Measurements from ENCODE around the gene HMGN3. TPM values are rescaled to one million over a fixed set of nuclear protein-coding genes. Genes with fewer than 3 reads are reported as not detected.
"Not testable (repeated sequence)": the region's sequence is repeated elsewhere in the genome, so short reads cannot be mapped to it uniquely, and the experiment has no call there.

Gene HMGN3
- total RNA-seq, 2 donors from 2014 or later = 40.0 to 46.3 TPM

DNA sequence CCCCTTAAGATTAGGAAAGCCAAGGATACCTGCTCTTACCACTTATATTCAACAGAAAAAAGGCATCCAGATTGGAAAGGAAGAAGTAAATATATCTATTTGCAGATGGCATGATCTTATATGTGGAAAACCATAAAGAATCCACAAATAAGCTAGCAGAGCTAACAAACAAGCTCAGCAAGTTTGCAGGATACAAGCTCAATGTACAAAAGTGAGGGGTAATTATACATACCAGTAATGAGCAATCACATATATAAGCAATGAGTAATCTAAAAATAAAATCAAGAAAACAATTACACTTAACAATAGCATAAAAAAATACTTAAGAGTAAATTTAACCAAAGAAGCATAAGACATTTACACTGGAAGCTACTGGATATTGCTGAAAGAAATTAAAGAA, 31.6 kb upstream of the HMGN3 start:
- Histone ChIP-seq H3K27ac (no peak overlapping the region), H3K9me3 (no peaks in the 10 kb centered on the region), H3K4me3 (no peak overlapping the region), H3K4me1 (ENCODE audit: control insufficient read depth in 1 of 2, low read depth in 2 of 2) (no peaks in the 10 kb centered on the region), H3K27me3 (replicated peaks; ENCODE audit: insufficient read depth) (no peaks in the 10 kb centered on the region), H3K36me3 (no peaks in the 10 kb centered on the region)
- ATAC-seq (ENCODE audit: insufficient number of reproducible peaks, low FRiP score, low read depth) (no peak), DNase-seq (ENCODE audit: low spot score) (no peak)
- TF ChIP-seq, protein P1, sequence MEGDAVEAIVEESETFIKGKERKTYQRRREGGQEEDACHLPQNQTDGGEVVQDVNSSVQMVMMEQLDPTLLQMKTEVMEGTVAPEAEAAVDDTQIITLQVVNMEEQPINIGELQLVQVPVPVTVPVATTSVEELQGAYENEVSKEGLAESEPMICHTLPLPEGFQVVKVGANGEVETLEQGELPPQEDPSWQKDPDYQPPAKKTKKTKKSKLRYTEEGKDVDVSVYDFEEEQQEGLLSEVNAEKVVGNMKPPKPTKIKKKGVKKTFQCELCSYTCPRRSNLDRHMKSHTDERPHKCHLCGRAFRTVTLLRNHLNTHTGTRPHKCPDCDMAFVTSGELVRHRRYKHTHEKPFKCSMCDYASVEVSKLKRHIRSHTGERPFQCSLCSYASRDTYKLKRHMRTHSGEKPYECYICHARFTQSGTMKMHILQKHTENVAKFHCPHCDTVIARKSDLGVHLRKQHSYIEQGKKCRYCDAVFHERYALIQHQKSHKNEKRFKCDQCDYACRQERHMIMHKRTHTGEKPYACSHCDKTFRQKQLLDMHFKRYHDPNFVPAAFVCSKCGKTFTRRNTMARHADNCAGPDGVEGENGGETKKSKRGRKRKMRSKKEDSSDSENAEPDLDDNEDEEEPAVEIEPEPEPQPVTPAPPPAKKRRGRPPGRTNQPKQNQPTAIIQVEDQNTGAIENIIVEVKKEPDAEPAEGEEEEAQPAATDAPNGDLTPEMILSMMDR (IDR thresholded peaks at IDR 0.05) = no peak

DNA sequence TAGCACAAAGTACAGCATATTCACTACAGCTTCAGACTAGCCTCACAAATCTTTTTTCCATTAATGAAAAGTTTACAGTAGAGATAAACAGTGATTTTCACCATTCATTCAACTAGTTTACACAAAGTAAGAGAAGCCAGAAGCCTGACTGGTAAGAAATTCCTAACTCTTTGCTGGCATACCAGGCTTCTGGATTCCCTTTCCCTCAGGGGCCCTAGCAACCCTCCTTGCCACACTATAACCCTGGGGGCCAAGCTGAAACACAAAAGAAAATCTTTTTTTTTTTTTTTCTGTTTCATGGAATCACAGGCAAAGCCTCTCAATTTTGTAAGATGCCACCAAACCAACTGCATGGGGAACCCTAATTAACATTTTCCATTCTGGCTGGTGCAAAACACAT, 28.9 kb upstream of the HMGN3 start:
- H3K9me3 ChIP-seq = no peaks in the 10 kb centered on the region
- no peak overlapping the region for H3K27ac ChIP-seq
- H3K36me3 ChIP-seq = no peaks in the 10 kb centered on the region
- ATAC-seq (ENCODE audit: insufficient number of reproducible peaks, low FRiP score, low read depth) (no peak), DNase-seq (ENCODE audit: low spot score) (no peak)
- no peak overlapping the region for H3K4me3 ChIP-seq
- no peaks in the 10 kb centered on the region for H3K27me3 ChIP-seq (replicated peaks; ENCODE audit: insufficient read depth)
- no peaks in the 10 kb centered on the region for H3K4me1 ChIP-seq (ENCODE audit: control insufficient read depth in 1 of 2, low read depth in 2 of 2)
- TF ChIP-seq, protein P1 (IDR thresholded peaks at IDR 0.05) = no peak

DNA sequence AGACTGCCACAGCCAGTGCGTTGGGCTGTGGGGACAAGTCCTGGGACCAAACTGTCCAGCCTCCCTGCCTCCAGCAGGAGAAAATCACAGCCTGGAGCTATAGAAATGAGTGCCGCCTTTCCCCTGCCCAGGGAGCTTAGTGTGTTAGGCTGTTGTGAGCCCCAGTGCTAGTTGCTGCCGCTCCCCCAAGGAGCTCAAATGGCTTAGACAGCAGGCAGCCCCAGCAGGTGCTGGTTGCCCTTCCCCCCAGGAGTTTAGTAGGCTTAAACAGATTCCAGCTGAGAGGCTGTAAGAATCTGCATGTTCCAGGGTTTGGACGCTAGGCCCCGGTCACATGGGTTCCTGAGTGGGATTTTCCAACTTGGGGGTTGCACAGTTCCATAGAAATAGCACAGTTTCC, 27.2 kb upstream of the HMGN3 start:
- Histone ChIP-seq H3K9me3 (no peaks in the 10 kb centered on the region), H3K36me3 (no peaks in the 10 kb centered on the region), H3K4me1 (ENCODE audit: control insufficient read depth in 1 of 2, low read depth in 2 of 2) (peaks cover 0 to 5% of the 10 kb centered on the region in 2 donors), H3K4me3 (no peak overlapping the region), H3K27ac (no peak overlapping the region), H3K27me3 (replicated peaks; ENCODE audit: insufficient read depth) (no peaks in the 10 kb centered on the region)
- TF ChIP-seq, protein P1 (IDR thresholded peaks at IDR 0.05) = no peak
- DNase-seq (ENCODE audit: low spot score) (no peak), ATAC-seq (ENCODE audit: insufficient number of reproducible peaks, low FRiP score, low read depth) (no peak)

DNA sequence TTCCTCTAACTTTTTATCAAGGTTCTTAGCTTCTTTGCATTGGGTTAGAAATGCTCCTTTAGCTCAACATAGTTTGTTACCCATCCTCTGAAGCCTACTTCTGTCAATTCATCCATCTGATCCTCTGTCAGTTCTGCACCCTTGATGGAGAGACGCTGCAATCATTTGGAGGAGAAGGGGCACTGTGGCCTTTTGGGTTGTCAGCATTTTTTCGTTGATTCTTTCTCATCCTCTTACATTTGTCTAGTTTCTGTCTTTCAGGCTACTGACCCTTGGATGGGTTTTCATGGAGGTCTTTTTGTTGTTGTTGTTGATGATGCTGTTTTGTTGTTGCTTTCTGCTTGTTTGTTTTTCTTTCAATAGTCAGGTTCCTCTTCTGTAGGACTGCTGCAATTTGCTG, 26.3 kb upstream of the HMGN3 start:
- no peak overlapping the region for H3K4me3 ChIP-seq
- ATAC-seq (ENCODE audit: insufficient number of reproducible peaks, low FRiP score, low read depth) = no peak
- DNase-seq (ENCODE audit: low spot score) = no peak
- no peaks in the 10 kb centered on the region for H3K9me3 ChIP-seq
- no peaks in the 10 kb centered on the region for H3K36me3 ChIP-seq
- no peak overlapping the region for H3K27ac ChIP-seq
- TF ChIP-seq, protein P1 (IDR thresholded peaks at IDR 0.05) = no peak
- peaks cover 0 to 5% of the 10 kb centered on the region in 2 donors for H3K4me1 ChIP-seq (ENCODE audit: control insufficient read depth in 1 of 2, low read depth in 2 of 2)
- no peaks in the 10 kb centered on the region for H3K27me3 ChIP-seq (replicated peaks; ENCODE audit: insufficient read depth)

- Histone ChIP-seq H3K4me1 (ENCODE audit: control insufficient read depth in 1 of 2, low read depth in 2 of 2) (peaks cover 0 to 5% of the 10 kb centered on the region in 2 donors), H3K36me3 (no peaks in the 10 kb centered on the region), H3K4me3 (no peak overlapping the region), H3K9me3 (no peaks in the 10 kb centered on the region), H3K27ac (peak overlapping the region in 1 of 2 donors; percentile 44), H3K27me3 (replicated peaks; ENCODE audit: insufficient read depth) (no peaks in the 10 kb centered on the region)
- ATAC-seq (ENCODE audit: insufficient number of reproducible peaks, low FRiP score, low read depth) (no peak), DNase-seq (ENCODE audit: low spot score) (no peak)
- TF ChIP-seq, protein P1 (IDR thresholded peaks at IDR 0.05) = no peak
Observed at GRCh38 chr6:79257381-79258205, 23.1 kb upstream of the HMGN3 start.

GRCh38 chr6:79256770-79257169, 22.3 kb upstream of the HMGN3 start:
- H3K27ac ChIP-seq; DNase-seq (ENCODE audit: low spot score); H3K9me3 ChIP-seq; H3K4me3 ChIP-seq; H3K4me1 ChIP-seq (ENCODE audit: control insufficient read depth in 1 of 2, low read depth in 2 of 2); ATAC-seq (ENCODE audit: insufficient number of reproducible peaks, low FRiP score, low read depth); H3K36me3 ChIP-seq; H3K27me3 ChIP-seq (replicated peaks; ENCODE audit: insufficient read depth): not testable (repeated sequence)

- H3K27ac ChIP-seq; H3K27me3 ChIP-seq (replicated peaks; ENCODE audit: insufficient read depth); ATAC-seq (ENCODE audit: insufficient number of reproducible peaks, low FRiP score, low read depth); H3K4me1 ChIP-seq (ENCODE audit: control insufficient read depth in 1 of 2, low read depth in 2 of 2); H3K36me3 ChIP-seq; H3K9me3 ChIP-seq; DNase-seq (ENCODE audit: low spot score); H3K4me3 ChIP-seq: not testable (repeated sequence)
Observed at GRCh38 chr6:79255086-79255485, 20.6 kb upstream of the HMGN3 start.
